H1 (cell line): ENCODE data around the gene CCDC107. TPM values are rescaled to one million over a fixed set of nuclear protein-coding genes. Genes with fewer than 3 reads are reported as not detected.

Source experiments
- CTCF ChIA-PET: fragments of 300-600 bp; sonication (Branson Sonifier 250); formaldehyde crosslinking; loops from one replicate; lab custom pipeline; 2021; ENCODE audit not compliant: partially characterized antibody; lab: Charles Lee
- POLR2A ChIA-PET: fragments of 300-600 bp; sonication (Branson Sonifier 250); formaldehyde crosslinking; loops from one replicate; lab custom pipeline; 2021; ENCODE audit warnings: inconsistent platforms; ENCODE audit not compliant: partially characterized antibody; lab: Charles Lee
- DNase-seq, 2 experiments: peaks; one replicate each; pipeline versions ENCODE4 v3.0.0 to v3.0.0-alpha.2; 2010 to 2022; ENCODE audit warnings: low spot score in 2 of 2, low read depth in 1 of 2, mixed read lengths in 1 of 2
- FAIRE-seq: peaks from 2 replicates; lab custom pipeline; 2011; peaks lifted over from hg19 to GRCh38; lab: Jason Lieb, UNC
- H2AFZ ChIP-seq: 2 replicates; pipeline ENCODE4 v1.8.1; 2012; ENCODE audit warnings: low read length, inconsistent platforms
- H2AK5ac ChIP-seq: 2 replicates; pipeline ENCODE4 v1.6.1; 2013; ENCODE audit warnings: low read depth, low read length
- H2BK120ac ChIP-seq: replicated peaks from 2 replicates; pipeline ENCODE3; 2013; ENCODE audit warnings: low read depth, low read length, inconsistent platforms
- H2BK12ac ChIP-seq: 2 replicates; pipeline ENCODE4 v1.6.1; 2013; ENCODE audit warnings: low read depth, low read length
- H2BK15ac ChIP-seq: 2 replicates; pipeline ENCODE4 v1.6.1; 2013; ENCODE audit warnings: low read length
- H2BK20ac ChIP-seq: 2 replicates; pipeline ENCODE4 v1.6.1; 2013; ENCODE audit warnings: low read length
- H2BK5ac ChIP-seq: 2 replicates; pipeline ENCODE4 v1.6.1; 2013; ENCODE audit warnings: low read depth, low read length
- H3K14ac ChIP-seq: 2 replicates; pipeline ENCODE4 v1.6.1; 2013; ENCODE audit warnings: inconsistent platforms; ENCODE audit not compliant: insufficient read length
- H3K18ac ChIP-seq: 2 replicates; pipeline ENCODE4 v1.6.1; 2013; ENCODE audit warnings: low read length; ENCODE audit errors: extremely low read depth
- H3K23ac ChIP-seq: 2 replicates; pipeline ENCODE4 v1.6.1; 2013; ENCODE audit warnings: inconsistent platforms; ENCODE audit not compliant: insufficient read length
- H3K23me2 ChIP-seq: 2 replicates; pipeline ENCODE4 v1.6.1; 2013; ENCODE audit warnings: low read depth, low read length
- H3K27ac ChIP-seq: 2 replicates; pipeline ENCODE4 v1.6.1; 2011; ENCODE audit warnings: low read depth, low read length, inconsistent platforms
- H3K27me3 ChIP-seq, 4 experiments: replicated peaks in 1 of 4; 1 replicate in 1 of 4; 2 replicates in 3 of 4; pipeline versions ENCODE4 v1.6.1 to v1.8.1; 2011 to 2013; ENCODE audit warnings: low read length in 3 of 4, mild to moderate bottlenecking in 3 of 4, inconsistent platforms in 2 of 4, mixed read lengths in 2 of 4, moderate library complexity in 1 of 4; ENCODE audit not compliant: control insufficient read depth in 3 of 4, insufficient read depth in 3 of 4; ENCODE audit errors: extremely low read depth in 1 of 4
- H3K36me3 ChIP-seq, 4 experiments: 2 replicates each; pipeline versions ENCODE4 v1.6.1 to v1.8.1; 2011 to 2013; ENCODE audit warnings: mild to moderate bottlenecking in 4 of 4, low read length in 3 of 4, moderate library complexity in 2 of 4, control low read depth in 1 of 4, inconsistent platforms in 1 of 4; ENCODE audit not compliant: insufficient read depth in 4 of 4, control insufficient read depth in 2 of 4
- H3K4ac ChIP-seq: replicated peaks from 2 replicates; pipeline ENCODE3; 2013; ENCODE audit warnings: low read length, low read depth, mixed read lengths, inconsistent platforms; ENCODE audit not compliant: insufficient read length
- H3K4me1 ChIP-seq, 4 experiments: replicated peaks in 1 of 4; 1 replicate in 1 of 4; 2 replicates in 3 of 4; pipeline versions ENCODE4 v1.6.1 to v1.8.1; 2011 to 2013; ENCODE audit warnings: low read length in 3 of 4, inconsistent platforms in 2 of 4, mixed read lengths in 1 of 4; ENCODE audit not compliant: insufficient read depth in 4 of 4, control insufficient read depth in 3 of 4
- H3K4me2 ChIP-seq, 2 experiments: 2 replicates each; pipeline versions ENCODE4 v1.6.1 to v1.8.1; 2011 to 2013; ENCODE audit warnings: low read depth in 2 of 2, low read length in 2 of 2, control low read depth in 1 of 2, inconsistent platforms in 1 of 2, mild to moderate bottlenecking in 1 of 2; ENCODE audit not compliant: insufficient read depth in 1 of 2
- H3K4me3 ChIP-seq, 4 experiments: fragments of 200-600, 300-600 bp in 1 of 4; sonication (generic), shearing (Covaris generic), sonication (Bioruptor Twin) in 1 of 4; 2 replicates each; pipeline versions ENCODE4 v1.5.1 to v1.8.1; 2011 to 2016; ENCODE audit warnings: low read length in 4 of 4, low read depth in 3 of 4, control low read depth in 2 of 4, inconsistent platforms in 2 of 4, mild to moderate bottlenecking in 2 of 4, mixed read lengths in 1 of 4, moderate library complexity in 1 of 4; ENCODE audit not compliant: insufficient read depth in 2 of 4; ENCODE audit errors: extremely low read depth in 1 of 4
- H3K56ac ChIP-seq: replicated peaks from 2 replicates; pipeline ENCODE3; 2013; ENCODE audit warnings: low read depth, mild to moderate bottlenecking, mixed read lengths, low read length, inconsistent platforms; ENCODE audit not compliant: insufficient read length
- H3K79me1 ChIP-seq: 2 replicates; pipeline ENCODE4 v1.6.1; 2013; ENCODE audit warnings: low read depth, low read length, control low read depth
- H3K79me2 ChIP-seq, 2 experiments: 2 replicates each; pipeline versions ENCODE4 v1.6.1 to v1.8.1; 2012 to 2013; ENCODE audit warnings: low read length in 2 of 2, mild to moderate bottlenecking in 2 of 2, inconsistent platforms in 1 of 2; ENCODE audit not compliant: insufficient read depth in 2 of 2, control insufficient read depth in 1 of 2
- H3K9ac ChIP-seq, 4 experiments: replicated peaks in 1 of 4; 1 replicate in 1 of 4; 2 replicates in 3 of 4; pipeline versions ENCODE4 v1.6.1 to v1.8.1; 2011 to 2013; ENCODE audit warnings: low read depth in 3 of 4, low read length in 3 of 4, control low read depth in 2 of 4, mild to moderate bottlenecking in 2 of 4, moderate library complexity in 2 of 4, inconsistent platforms in 1 of 4; ENCODE audit errors: extremely low read depth in 1 of 4
- H3K9me3 ChIP-seq, 2 experiments: 2 replicates each; pipeline versions ENCODE4 v1.6.1 to v1.8.1; 2012 to 2013; ENCODE audit warnings: mild to moderate bottlenecking in 2 of 2, moderate library complexity in 2 of 2, control low read depth in 1 of 2, inconsistent platforms in 1 of 2, low read depth in 1 of 2, low read length in 1 of 2, mixed read lengths in 1 of 2; ENCODE audit not compliant: insufficient read depth in 2 of 2
- H4K20me1 ChIP-seq, 2 experiments: replicated peaks in 1 of 2; 2 replicates each; pipeline versions ENCODE3 to v1.8.1; 2011 to 2013; ENCODE audit warnings: inconsistent platforms in 2 of 2, low read length in 2 of 2, mild to moderate bottlenecking in 1 of 2; ENCODE audit not compliant: insufficient read depth in 2 of 2, control insufficient read depth in 1 of 2
- H4K5ac ChIP-seq: 2 replicates; pipeline ENCODE4 v1.6.1; 2013; ENCODE audit warnings: low read length, low read depth, mixed read lengths, inconsistent platforms; ENCODE audit not compliant: insufficient read length
- H4K8ac ChIP-seq: 2 replicates; pipeline ENCODE4 v1.8.0; 2013; ENCODE audit warnings: mild to moderate bottlenecking, moderate library complexity, low read length, inconsistent platforms; ENCODE audit not compliant: insufficient read depth; ENCODE audit errors: extremely low read depth
- H4K91ac ChIP-seq: replicated peaks from 2 replicates; pipeline ENCODE3; 2013; ENCODE audit warnings: low read length, mixed read lengths, inconsistent platforms; ENCODE audit not compliant: insufficient read length
- ASH2L ChIP-seq: fragments of 200-600, 300-600 bp; sonication (generic); IDR thresholded peaks from one replicate; pipeline ENCODE4 v1.7.1; 2017; ENCODE audit warnings: low read length
- BACH1 ChIP-seq: IDR thresholded peaks from 2 replicates; pipeline ENCODE4 v1.6.1; 2012; ENCODE audit warnings: low read length, improper control_type of control experiment
- CHD1 ChIP-seq: IDR thresholded peaks from 2 replicates; pipeline ENCODE4 v1.6.1; 2012; ENCODE audit warnings: low read depth, low read length, improper control_type of control experiment
- JUND ChIP-seq: IDR thresholded peaks from 2 replicates; pipeline ENCODE4 v1.6.1; 2011; ENCODE audit warnings: mild to moderate bottlenecking, improper control_type of control experiment, low read length
- MAFK ChIP-seq: IDR thresholded peaks from 2 replicates; pipeline ENCODE4 v1.6.1; 2012; ENCODE audit warnings: low read depth, mild to moderate bottlenecking, improper control_type of control experiment, low read length
- NANOG ChIP-seq: IDR thresholded peaks from 2 replicates; pipeline ENCODE4 v1.6.1; 2011; ENCODE audit warnings: low read length, low read depth, mild to moderate bottlenecking, inconsistent platforms; ENCODE audit not compliant: insufficient read depth, poor library complexity, severe bottlenecking
- RAD21 ChIP-seq, 2 experiments: IDR thresholded peaks in 1 of 2; conservative IDR thresholded peaks in 1 of 2; 2 replicates each; pipeline ENCODE4 v1.6.1; 2011; ENCODE audit warnings: low read depth in 2 of 2, low read length in 2 of 2, improper control_type of control experiment in 1 of 2, inconsistent platforms in 1 of 2, mild to moderate bottlenecking in 1 of 2, moderate library complexity in 1 of 2
- SIX5 ChIP-seq: IDR thresholded peaks from 2 replicates; pipeline ENCODE4 v1.6.1; 2011; ENCODE audit warnings: mild to moderate bottlenecking, low read depth, low read length
- SP1 ChIP-seq: IDR thresholded peaks from 2 replicates; pipeline ENCODE4 v1.6.1; 2011; ENCODE audit warnings: low read depth, low read length
- USF2 ChIP-seq: IDR thresholded peaks from 2 replicates; pipeline ENCODE4 v1.6.1; 2011; ENCODE audit warnings: low read length, improper control_type of control experiment
- ZNF274 ChIP-seq: IDR thresholded peaks from 2 replicates; pipeline ENCODE4 v1.7.0; 2012; ENCODE audit warnings: low read length, borderline replicate concordance; ENCODE audit errors: extremely low read depth
- WGBS, 2 experiments: shearing (Covaris generic) in 1 of 2; methylation state at CpG; one replicate each; pipeline versions ENCODE4 v1.1.6 to v1.1.7; 2013 to 2015; ENCODE audit warnings: low lambda C conversion rate in 2 of 2, mixed read lengths in 2 of 2, inconsistent platforms in 1 of 2, low coverage in 1 of 2, missing lambda C conversion rate in 1 of 2; ENCODE audit not compliant: insufficient replicate concordance in 2 of 2, insufficient coverage in 1 of 2, insufficient read length in 1 of 2; ENCODE audit errors: extremely low coverage in 1 of 2, missing lambda C conversion rate in 1 of 2; 5-methylcytosine and 5-hydroxymethylcytosine counted together
- polyA plus RNA-seq, 7 experiments: library from polyadenylated mRNA; depleted of rRNA in 3 of 7; stranded (reverse) in 5 of 7; unstranded in 2 of 7; fragments of >200 nt in 5 of 7; fragments of 200-250 nt in 2 of 7; gene quantifications; 1 replicate in 5 of 7; 2 replicates in 1 of 7; 4 replicates in 1 of 7; pipeline versions ENCODE4 v1.2.1 to v1.2.3, GENCODE V29; 2011 to 2013; ENCODE audit warnings: missing spikeins in 2 of 7, mixed read lengths in 2 of 7
- total RNA-seq: library from RNA; stranded (reverse); fragmentation: NEBNext Ultra II Directional; extraction: Animal tissue kit (Norgen Biotek cat#: 25700); gene quantifications from 2 replicates; pipeline ENCODE4 v1.2.1, GENCODE V29; 2021

Gene CCDC107
- total and polyA plus RNA-seq, 2 of the 8 experiments (the other 6 are each of a cell fraction or from before 2014, with no cell fraction given), result 8.2 to 9.0 TPM

GRCh38 chr9:35662437-35662836, 4.3 kb downstream of the CCDC107 start:
- 88% methylated on average over 7 of the region's 7 CpGs; no CpG with 5 or more reads in 1 of the 2 experiments for WGBS, 2 experiments
- no peak overlapping the region for H3K4ac ChIP-seq
- no peak overlapping the region for H2BK20ac ChIP-seq
- CTCF ChIA-PET, result interaction anchor here (0.6 to 15.9 kb wide), 17 partner anchors 10 to 206 kb away, joined by 3 to 347 read pairs (median 15); partner anchors contain the start of genes CA9, CREB3, GBA2 and RGP1
- H2BK12ac ChIP-seq, result no peak overlapping the region
- peaks cover 2 to 6% of the 10 kb centered on the region in 2 experiments for H4K20me1 ChIP-seq
- TF ChIP-seq ZNF274, result no peak
- no peak for TF ChIP-seq RAD21 (IDR thresholded peaks at IDR 0.05 in 1 of 2, conservative IDR thresholded peaks at IDR 0.05 in 1 of 2; ENCODE audit: low read depth in 2 of 2, low read length in 2 of 2)
- TF ChIP-seq JUND, result no peak
- no peak for TF ChIP-seq ASH2L
- no peak for TF ChIP-seq NANOG
- no peak for TF ChIP-seq USF2
- TF ChIP-seq SP1, result no peak
- TF ChIP-seq BACH1, result no peak
- TF ChIP-seq CHD1, result no peak
- TF ChIP-seq SIX5, result no peak
- no peak for TF ChIP-seq MAFK
- TF ChIP-seq, all 59 proteins: peak for 0
- Histone ChIP-seq H4K91ac (no peak overlapping the region), H3K14ac (no peak overlapping the region), H3K56ac (no peak overlapping the region), H3K27ac (no peak overlapping the region), H3K79me1 (peaks cover 2% of the 10 kb centered on the region; the same call in 1 of the 2 replicates), H2BK120ac (no peak overlapping the region), H3K9me3 (no peaks in the 10 kb centered on the region), H3K9ac (no peak overlapping the region), H2BK5ac (no peak overlapping the region), H2BK15ac (no peak overlapping the region), H4K8ac (no peak overlapping the region), H4K5ac (no peak overlapping the region), H3K4me2 (no peak overlapping the region), H3K4me1 (peaks cover 0 to 5% (median 1%) of the 10 kb centered on the region in 4 experiments; a peak in 6 of 7 replicates), H3K79me2 (no peaks in the 10 kb centered on the region; a peak in 1 of 4 replicates), H2AFZ (no peak overlapping the region), H3K23me2 (peaks cover 9% of the 10 kb centered on the region), H3K27me3 (no peaks in the 10 kb centered on the region), H3K4me3 (no peak overlapping the region), H3K23ac (no peak overlapping the region), H3K18ac (no peak overlapping the region), H2AK5ac (no peak overlapping the region), H3K36me3 (peaks cover 6 to 32% (median 13%) of the 10 kb centered on the region in 4 experiments)
- DNase-seq, result no peak
- POLR2A ChIA-PET, result interaction anchor here (1.2 to 7.9 kb wide), 3 partner anchors 17 to 30 kb away, joined by 3 to 84 read pairs (median 55); partner anchors contain the start of gene TPM2
- FAIRE-seq, result no peak
